ENCODE data around the gene EDA2R.
A peak's percentile ranks its signal among the peaks of the same experiment; 100 is the strongest.

EDA2R gene, protein sequence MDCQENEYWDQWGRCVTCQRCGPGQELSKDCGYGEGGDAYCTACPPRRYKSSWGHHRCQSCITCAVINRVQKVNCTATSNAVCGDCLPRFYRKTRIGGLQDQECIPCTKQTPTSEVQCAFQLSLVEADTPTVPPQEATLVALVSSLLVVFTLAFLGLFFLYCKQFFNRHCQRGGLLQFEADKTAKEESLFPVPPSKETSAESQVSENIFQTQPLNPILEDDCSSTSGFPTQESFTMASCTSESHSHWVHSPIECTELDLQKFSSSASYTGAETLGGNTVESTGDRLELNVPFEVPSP

DNA sequence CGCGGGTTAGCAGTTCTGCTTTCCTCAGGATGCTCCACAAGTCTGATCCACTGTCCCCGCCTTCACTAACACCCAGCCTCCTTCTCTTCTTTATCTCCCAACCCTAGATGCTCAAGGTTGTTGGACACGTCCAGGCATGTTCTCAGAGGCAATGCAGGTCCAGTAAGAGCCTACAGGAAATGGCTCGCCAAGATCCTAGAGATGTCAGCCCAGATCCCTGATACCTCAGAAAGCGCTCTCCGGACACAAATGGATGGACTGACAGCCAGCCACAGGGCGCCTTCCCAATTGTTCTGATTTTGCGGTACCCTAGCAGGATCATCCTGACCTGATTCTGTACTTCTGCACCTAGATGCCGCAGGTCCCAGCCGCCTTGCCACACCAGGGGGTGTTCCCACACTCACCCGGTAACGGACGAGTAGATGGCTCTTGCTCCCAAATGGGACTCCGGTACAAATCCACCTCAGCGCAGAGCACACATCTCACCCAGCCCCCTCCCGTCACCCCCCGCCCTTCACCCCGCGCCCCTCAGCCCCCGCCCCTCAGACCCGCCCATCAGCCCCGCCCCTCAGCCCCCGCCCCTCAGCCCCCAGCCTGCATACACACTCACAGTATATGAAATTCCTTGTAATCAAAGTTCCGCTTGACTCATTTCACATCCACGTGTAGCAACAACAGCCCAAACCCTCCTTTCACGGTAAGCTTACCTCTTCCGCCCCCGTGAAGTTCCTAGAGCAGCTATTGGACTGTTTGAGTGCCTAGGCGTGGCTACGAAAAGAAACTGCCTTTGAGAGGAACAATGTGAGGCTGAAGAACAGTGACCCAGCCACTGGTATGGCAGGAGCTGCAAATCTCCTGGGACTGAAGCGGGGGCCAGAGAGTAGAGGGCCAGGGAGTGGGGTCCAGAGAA is at the start of gene EDA2R:
Gene EDA2R, minus strand, starts transcription at position 488 of the 910 bp plus-strand sequence. CDS start 23,058 bp downstream, outside the sequence.
- DNase-seq (ENCODE audit: low spot score) = peak; percentile 67

DNA sequence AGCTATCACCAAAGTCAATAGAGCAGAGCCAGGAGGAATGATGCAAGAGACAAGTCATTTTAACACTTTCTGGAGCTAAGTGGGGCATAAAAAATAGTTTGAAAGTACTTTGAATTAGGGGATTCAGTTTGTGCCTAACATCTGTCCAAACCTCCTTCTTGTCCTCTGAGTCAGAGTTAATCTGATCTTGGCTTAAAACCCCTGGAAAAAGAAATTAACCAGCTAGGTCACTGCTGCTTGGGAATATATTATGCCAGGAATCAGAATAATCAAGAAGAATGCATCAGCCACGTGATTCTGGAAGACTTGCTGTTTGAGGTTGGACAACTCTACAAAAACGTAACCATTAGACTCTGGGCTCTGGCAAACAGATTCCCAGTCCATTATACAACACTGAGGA is 45.3 kb upstream of the EDA2R start:
- no peak for DNase-seq (ENCODE audit: low spot score)

DNA sequence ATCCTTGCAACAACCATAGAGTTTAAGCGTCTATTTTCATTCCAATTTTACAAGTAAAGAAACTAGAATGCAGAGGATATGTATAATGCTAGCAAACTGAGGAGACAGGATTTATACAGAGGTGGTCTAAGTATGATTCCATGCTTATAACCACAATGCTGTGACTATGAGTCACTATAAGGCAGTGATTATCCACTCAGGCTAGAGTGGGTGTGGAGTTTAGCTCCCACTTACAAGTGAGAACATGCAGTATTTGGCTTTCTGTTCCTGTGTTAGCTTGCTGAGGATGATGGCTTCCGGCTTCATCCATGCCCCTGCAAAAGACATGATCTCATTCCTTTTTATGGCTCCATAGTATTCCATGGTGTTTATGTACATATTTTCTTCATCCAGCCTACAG is 41.6 kb upstream of the EDA2R start:
- DNase-seq (ENCODE audit: low spot score) = no peak

DNA sequence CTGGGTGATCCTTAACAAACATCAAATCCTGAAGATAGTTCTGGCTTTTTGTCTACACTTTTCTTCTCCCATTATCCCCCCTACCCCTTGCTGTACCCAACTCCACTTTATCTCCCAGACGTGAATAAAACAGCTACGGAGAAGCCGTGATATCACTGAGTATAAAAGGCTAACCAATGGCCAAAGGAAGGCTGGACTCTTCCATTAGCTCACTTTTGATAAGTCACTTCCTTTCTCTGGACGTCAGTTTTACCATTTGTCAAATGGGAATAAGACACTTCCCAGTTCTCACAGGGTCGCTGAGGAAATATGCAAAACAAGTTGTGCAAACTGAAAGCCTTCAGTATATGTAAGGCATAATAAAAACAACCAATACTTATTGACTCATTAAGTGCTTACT is 38.6 kb upstream of the EDA2R start:
- DNase-seq (ENCODE audit: low spot score) = no peak

DNA sequence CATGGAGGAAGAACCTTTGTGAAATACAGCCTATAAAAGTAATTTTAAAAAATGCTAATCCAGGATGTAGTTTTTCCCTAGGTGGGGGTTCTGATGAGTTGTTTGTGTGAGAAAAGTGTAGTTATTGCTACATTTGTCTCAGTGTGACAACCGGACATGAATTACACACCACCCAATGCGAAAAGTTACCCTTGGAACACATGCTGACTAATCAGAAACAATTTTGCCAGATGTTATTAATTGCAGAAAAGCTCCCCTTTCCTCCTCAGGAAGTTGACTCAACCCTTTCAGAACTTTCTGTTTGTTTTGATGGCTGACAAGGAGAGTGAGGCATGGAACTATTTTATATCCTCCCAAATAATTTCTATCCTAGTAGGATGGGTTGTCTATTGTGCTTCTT is 38.1 kb upstream of the EDA2R start:
- no peak for DNase-seq (ENCODE audit: low spot score)

DNA sequence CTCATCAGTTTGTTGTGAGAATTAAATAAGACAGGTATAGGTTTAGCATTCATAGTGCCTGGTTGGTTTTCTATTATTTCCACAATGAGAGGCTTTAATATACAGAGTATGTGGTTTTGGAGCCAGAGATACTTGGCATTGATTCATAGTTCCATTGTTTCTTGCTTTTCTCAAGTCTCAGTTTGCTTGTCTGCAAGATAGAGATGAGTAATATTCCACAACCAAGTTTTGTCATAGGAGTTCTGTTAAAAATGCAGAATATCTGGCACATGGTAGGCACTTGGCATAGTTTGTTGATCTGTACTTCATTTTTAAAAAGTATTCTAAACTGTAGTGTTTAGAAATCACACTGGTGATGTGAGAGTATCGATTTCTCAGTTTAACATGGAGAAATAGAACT is 37.5 kb upstream of the EDA2R start:
- DNase-seq (ENCODE audit: low spot score) = no peak

DNA sequence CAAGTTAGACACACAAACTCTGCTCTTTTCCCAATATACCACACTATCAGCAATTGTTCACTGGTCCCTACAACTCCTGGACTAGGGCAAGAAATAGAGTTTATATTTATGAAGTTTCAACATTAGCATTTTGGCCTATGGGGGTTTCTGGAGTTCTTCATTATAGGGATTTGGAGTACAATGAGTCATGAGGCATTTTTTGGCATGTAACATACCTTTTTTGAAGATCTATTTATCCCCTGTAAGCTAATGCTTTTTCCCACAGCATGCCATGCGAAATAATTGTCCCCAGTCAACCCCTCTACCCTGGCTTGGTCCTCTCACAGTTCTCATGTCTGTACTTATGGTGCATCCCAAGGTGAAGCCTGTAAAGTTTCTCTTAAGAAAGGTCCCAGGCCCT is 36.7 kb upstream of the EDA2R start:
- DNase-seq (ENCODE audit: low spot score) = no peak

DNA sequence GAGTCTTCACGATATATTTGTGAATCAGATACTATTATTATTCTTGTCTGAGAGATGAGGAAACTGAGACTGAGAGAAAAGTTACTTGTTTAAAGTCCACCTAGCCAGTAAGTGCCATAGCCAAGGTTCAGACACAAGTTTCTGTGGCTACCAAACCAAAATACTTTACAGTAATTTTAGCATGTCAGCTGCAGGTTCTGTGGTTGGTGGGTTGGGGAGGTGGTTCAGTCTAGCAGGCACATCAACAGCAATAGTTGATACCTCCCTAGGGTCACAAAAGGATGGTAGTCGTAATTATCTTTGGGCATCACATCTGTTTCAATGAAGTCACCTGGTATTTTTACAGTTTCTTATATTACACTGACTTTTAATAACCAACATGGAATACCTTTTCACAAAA is 35.6 kb upstream of the EDA2R start:
- no peak for DNase-seq (ENCODE audit: low spot score)

DNA sequence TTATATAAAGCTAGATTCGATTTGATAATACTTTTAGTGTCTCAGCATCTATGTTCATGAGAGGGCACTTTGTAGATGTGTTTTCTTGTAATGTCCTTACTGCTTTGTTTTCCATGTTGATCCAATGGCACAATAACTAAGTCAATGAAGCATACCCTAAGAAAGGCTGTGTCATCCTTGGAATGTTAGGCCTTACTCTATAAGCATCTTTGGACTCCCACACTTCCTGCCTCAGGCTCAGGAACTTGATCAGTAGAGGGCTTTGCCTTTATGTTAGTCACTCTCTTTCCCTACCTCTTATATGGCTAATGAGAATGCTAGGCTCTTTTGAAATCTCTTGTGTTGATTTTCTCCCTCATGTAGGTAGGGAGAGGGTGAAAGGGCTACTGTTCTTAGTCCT is 33.2 kb upstream of the EDA2R start:
- DNase-seq (ENCODE audit: low spot score) = no peak

DNA sequence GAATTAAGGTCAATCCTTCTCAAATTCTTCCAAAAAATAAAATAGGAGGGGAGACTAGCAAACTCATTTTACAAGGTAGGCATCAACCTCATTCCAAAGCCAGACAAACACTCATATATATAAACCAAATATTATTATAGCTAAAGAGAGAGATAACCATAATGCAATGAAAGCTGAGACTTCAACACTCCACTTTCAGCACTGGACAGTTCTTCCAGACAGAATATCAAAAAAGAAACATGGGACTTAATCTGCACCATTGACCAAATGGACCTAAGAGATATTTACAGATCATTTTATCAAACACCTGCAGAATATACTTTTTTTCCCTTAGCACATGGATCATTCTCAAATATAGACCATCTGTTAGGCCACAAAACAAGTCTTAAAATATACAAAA is 15.5 kb upstream of the EDA2R start:
- DNase-seq (ENCODE audit: low spot score) = no peak

DNA sequence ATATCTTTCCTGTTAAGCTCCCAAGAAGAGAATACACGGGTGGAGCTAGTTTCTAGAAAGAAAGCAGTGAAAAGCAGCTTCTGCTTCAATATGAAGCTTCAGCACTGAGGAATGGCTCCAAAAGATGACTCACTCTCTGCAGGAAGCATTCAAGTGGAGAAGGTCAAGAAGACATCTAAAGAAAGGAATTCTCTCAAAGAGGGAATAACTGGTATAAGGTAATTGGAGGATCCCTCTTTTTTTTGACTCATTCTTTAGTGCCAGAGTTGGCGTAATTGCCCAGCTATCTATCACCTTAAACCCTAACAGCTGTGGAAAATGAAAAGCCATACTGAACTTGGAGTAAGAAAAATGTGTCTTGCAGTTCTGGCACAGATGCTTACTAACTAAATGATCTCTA is 3.5 kb downstream of the EDA2R start:
- DNase-seq (ENCODE audit: low spot score) = no peak

DNA sequence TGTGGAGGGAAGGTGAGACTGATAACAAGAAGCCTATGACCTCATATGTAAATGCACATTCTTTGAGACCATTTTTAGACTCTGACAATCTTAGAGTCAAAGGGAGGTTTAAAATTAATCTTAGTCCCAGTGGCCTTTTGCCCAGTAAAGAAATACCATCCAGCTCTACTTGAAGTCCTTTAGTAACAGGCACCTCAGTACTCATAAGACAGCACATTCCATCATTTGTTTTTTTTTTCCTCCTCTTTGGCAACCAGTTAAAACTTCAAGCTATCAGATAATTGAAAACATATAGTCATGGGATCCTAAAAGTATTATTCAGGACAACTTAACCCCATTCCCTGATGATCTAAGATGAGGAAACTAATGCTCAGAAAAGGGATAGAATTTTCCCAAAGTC is 4.6 kb downstream of the EDA2R start:
- DNase-seq (ENCODE audit: low spot score) = no peak

DNA sequence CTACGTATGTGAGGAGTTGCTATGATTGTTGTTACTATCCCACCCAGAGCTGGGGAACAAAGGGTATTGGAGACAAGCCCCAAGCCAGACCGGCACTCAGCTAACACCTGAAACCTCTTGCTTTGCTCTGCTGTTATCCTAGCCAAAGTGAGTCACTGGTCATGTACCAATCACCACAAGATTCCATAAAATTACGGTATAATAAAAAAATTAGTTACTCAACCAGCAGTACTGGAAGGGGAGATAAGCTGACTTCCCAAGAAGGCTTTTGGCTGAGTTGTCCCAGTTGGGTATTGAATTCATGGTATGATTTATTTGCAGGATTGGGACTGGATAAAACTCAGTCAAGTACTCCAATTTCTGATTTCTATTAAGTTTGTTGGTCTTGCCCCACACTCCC is 5.3 kb downstream of the EDA2R start:
- no peak for DNase-seq (ENCODE audit: low spot score)

DNA sequence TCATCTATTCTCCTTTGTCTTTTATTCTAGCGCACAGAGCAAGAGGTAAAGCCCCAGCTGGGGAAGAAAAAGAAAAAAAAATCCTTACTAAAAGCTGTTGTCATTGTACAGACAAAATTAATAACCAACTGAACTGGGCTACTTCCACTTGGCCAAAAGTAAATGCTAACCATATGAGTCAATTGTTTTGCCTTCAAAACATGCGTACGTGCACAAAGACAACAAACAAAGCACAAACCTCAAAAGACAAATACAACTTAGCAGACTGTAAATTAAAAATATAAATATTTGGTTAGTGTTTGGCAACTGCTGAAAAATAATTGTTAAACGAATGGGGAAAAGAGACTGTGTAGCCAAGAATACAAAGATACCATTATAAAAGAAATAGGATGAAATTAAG is 5.9 kb downstream of the EDA2R start:
- no peak for DNase-seq (ENCODE audit: low spot score)

DNA sequence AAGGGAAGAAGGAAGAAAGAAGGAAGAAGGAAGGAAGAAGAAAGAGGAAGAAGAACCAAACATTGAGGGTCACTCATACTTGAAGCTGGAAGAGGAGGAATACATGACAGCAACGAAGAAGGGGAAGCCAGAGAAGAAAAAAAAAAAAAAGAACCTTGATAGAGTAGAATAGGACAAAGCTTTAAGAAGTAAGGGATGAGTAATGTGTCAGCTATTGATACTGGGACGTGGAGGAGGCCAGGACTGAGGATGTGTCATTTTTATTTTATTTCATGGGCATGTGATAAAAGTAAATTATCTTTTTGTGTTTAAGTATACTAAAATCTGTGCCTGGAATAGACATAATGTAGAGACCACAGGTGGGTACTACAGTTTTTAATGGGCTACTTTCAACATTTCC is 6.4 kb downstream of the EDA2R start:
- no peak for DNase-seq (ENCODE audit: low spot score)

DNA sequence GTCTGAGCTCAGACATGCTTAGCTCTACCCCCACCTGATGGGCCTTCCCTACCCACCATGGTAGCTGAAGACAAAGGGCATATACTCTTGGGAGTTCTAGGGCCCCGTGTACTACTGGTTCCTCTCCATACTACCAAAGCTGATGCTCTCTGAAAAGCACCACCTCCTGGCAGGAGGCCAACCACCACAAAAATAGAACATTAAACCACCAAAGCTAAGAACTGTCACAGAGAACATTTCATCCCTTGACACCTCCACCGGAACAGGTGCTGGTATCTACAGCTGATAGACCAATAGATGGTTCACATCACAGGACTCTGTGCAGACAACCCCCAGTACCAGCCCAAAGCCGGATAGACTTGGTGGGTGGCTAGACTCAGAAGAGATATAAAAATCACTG is 13.4 kb downstream of the EDA2R start:
- no peak for DNase-seq (ENCODE audit: low spot score)

DNA sequence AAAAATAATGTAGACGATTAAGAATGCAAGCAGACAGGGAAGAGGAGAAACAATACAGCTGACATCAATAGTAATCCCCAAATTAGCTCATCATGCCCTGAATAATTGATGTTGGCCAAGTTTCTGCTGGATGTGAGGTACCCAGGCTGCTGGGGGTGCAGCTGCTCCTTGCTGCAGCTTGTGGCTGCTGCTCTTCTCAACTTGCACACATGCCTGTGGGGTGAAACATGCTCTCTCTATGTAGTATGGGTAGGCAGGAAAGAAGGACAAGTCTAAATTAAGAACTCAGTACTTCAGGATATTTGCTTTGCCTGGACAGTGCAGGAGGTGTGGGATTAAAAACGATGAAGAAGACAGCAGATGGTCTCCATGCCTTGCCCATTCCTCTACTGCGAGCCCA is 16.7 kb downstream of the EDA2R start:
- no peak for DNase-seq (ENCODE audit: low spot score)

DNA sequence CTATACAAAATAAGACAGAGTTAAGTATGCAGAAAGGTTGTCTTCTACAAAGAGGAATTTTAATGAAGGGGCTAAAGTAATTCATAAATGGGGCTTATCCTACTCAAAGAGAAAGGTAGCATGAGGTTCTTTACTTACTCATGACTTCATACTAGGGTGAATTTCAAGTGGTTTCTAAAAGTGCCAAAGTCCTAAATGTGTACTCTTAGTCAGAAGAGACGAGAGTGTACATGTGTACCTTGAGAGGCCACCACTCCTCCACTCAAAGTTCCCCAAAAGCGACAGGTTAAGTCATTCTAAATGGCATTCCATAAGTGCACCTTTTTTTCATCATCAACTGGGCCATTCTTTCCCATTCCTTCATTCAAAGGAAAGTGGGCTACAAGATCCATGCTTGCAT is 21.9 kb downstream of the EDA2R start:
- DNase-seq (ENCODE audit: low spot score) = no peak

DNA sequence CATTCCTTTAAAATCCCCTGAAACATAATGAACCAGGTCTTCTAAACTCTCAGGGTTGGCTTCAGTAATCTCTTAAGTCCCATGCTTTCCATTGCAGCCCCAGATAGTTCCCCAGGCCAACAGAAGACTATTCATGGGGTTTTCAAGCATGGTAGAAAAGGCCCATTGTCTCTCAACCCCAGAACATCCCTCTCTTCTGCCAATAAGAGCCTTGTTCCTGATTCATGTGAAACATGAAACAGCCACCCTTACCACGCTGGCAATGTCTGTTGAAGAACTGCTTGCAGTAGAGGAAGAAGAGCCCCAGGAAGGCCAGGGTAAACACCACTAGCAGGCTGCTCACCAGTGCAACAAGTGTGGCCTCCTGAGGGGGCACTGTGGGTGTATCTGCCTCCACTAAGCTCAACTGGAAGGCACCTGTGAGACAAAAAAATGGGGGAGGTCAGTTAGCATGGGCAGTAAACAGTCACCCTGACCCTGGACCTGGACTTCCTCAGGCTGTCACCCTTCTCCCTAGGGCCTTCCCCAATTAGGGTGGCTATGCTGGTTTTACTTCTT is 36.4 kb downstream of the EDA2R start:
- no peak for DNase-seq (ENCODE audit: low spot score)

DNA sequence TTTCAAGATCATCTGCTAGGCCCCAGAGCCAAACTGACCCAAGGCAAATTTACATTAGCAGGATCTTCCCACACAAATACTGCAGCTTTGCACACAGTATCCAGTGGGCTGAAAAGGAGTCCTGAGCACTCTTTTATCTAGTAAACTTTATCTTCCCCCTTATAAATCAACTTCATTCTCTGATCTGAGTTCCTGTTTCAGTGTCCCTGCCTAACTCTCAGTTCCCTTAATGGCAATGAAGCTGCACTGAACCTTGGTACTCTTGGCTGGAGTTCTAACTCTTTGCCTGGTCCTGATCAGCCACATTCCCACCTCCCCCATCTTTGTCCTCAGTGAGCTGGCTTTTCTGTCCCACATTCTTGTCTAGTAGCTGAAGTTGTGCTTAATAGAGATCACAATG is 37.4 kb downstream of the EDA2R start:
- DNase-seq (ENCODE audit: low spot score) = no peak

DNA sequence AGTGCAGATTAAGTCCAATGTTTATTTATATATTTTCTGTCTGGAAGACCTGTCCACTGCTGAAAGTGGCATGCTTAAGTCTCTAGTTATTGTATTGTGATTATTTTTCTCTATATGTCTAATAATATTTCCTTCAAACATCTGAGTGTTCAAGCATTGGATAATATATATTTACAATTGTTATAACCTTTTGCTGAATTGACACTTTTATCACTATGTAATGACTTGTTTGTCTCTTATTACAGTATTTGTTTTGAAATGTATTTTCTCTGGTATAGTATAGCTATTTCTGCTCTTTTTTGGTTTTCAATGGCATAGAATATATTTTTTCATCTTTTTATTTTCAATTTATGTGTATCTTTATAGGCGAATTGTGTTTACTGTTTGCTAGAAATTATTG is 59.7 kb downstream of the EDA2R start:
- no peak for DNase-seq (ENCODE audit: low spot score)

DNA sequence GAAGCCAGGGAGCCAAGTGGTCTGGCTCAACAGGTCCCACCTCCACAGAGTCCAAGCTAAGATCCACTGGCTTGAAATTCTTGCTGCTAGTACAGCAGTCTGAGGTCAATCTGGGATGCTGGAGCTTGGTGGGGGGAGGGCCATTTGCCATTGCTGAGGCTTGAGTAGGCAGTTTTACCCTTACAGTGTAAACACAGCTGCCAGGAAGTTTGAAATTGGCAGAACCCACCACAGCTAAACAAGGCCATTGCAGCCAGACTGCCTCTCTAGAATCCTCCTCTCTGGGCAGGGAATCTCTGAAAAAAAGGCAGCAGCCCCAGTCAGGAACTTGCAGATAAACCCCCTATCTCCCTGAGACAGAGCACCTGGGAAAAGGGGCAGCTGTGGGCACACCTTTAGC is 84.9 kb downstream of the EDA2R start:
- no peak for DNase-seq (ENCODE audit: low spot score)

DNA sequence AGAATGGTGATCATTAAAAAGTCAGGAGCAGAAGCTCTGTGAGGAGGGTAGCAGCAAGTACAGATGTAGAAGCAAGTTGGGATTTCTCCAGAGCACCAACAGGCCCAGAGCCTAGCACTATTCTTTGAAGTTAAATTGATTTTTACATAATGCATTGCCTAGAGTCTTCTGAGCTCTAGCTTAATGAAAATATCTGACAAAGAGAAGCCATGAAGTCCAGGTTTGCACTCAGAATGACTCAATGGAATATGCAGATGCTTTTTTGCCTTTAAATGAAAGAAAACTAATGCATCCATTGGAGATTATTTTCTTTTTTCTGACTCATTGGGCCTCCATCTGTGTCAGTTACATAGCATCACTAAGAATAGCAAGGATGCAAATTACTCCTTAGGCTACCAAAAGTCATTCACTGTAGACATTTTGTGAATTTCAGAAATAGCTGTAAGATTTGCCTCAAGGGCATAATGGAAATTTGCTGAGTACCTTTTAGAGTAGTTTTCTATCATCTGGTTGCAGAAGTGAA is 91.0 kb downstream of the EDA2R start:
- DNase-seq (ENCODE audit: low spot score) = no peak
